ENCODE results near the gene CELF4.

DNA sequence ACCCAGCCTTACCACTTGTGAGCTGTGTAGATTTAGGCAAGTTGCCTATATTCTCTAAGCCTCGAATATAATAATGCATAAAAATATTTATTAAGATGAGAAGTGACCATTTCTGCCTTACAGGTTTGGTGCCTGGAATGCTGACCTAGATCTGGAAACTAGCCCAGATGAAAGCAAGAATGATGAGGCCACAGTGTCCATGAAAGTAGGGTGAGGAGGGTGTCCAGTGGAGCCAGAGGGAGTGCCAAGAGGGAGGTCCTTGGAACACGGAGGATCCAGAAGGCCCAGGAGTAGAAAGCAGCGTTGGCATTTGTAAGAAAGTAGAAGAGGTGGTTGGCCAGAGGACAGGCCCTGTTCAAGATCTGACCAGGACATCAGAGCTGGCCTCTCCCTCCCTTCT lies 334.3 kb downstream of the CELF4 start:
- TF ChIP-seq, protein P1, sequence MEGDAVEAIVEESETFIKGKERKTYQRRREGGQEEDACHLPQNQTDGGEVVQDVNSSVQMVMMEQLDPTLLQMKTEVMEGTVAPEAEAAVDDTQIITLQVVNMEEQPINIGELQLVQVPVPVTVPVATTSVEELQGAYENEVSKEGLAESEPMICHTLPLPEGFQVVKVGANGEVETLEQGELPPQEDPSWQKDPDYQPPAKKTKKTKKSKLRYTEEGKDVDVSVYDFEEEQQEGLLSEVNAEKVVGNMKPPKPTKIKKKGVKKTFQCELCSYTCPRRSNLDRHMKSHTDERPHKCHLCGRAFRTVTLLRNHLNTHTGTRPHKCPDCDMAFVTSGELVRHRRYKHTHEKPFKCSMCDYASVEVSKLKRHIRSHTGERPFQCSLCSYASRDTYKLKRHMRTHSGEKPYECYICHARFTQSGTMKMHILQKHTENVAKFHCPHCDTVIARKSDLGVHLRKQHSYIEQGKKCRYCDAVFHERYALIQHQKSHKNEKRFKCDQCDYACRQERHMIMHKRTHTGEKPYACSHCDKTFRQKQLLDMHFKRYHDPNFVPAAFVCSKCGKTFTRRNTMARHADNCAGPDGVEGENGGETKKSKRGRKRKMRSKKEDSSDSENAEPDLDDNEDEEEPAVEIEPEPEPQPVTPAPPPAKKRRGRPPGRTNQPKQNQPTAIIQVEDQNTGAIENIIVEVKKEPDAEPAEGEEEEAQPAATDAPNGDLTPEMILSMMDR (conservative IDR thresholded peaks at IDR 0.05), result no peak
- TF ChIP-seq ZFX (IDR thresholded peaks at IDR 0.05), result no peak

Data from C4-2B (cell line).